Measurements from ENCODE around the gene CDC14A.

The CDC14A gene

GRCh38 chr1:100431954-100432353, 79.6 kb downstream of the CDC14A start:
- no peak for DNase-seq (ENCODE audit: low read depth)
- H3K4me3 ChIP-seq (replicated peaks; ENCODE audit: low read depth, low read length): no peak overlapping the region
- TF ChIP-seq CTCF (IDR thresholded peaks at IDR 0.05; ENCODE audit: low read length, missing control alignments): no peak

GRCh38 chr1:100433563-100433962, 81.3 kb downstream of the CDC14A start:
- DNase-seq (ENCODE audit: low read depth): no peak
- no peak for TF ChIP-seq CTCF (IDR thresholded peaks at IDR 0.05; ENCODE audit: low read length, missing control alignments)
- no peak overlapping the region for H3K4me3 ChIP-seq (replicated peaks; ENCODE audit: low read depth, low read length)

- DNase-seq (ENCODE audit: low read depth): no peak
- TF ChIP-seq CTCF (IDR thresholded peaks at IDR 0.05; ENCODE audit: low read length, missing control alignments): no peak
- no peak overlapping the region for H3K4me3 ChIP-seq (replicated peaks; ENCODE audit: low read depth, low read length)
Measured at GRCh38 chr1:100434831-100435230, 82.5 kb downstream of the CDC14A start.

- no peak for DNase-seq (ENCODE audit: low read depth)
- TF ChIP-seq CTCF (IDR thresholded peaks at IDR 0.05; ENCODE audit: low read length, missing control alignments): no peak
- no peak overlapping the region for H3K4me3 ChIP-seq (replicated peaks; ENCODE audit: low read depth, low read length)
Measured at GRCh38 chr1:100438375-100438774, 86.1 kb downstream of the CDC14A start.

GRCh38 chr1:100438789-100439188, 86.5 kb downstream of the CDC14A start:
- H3K4me3 ChIP-seq (replicated peaks; ENCODE audit: low read depth, low read length): no peak overlapping the region
- TF ChIP-seq CTCF (IDR thresholded peaks at IDR 0.05; ENCODE audit: low read length, missing control alignments): no peak
- no peak for DNase-seq (ENCODE audit: low read depth)

- no peak for TF ChIP-seq CTCF (IDR thresholded peaks at IDR 0.05; ENCODE audit: low read length, missing control alignments)
- no peak for DNase-seq (ENCODE audit: low read depth)
- no peak overlapping the region for H3K4me3 ChIP-seq (replicated peaks; ENCODE audit: low read depth, low read length)
Measured at GRCh38 chr1:100440075-100440809, 87.9 kb downstream of the CDC14A start.

- no peak for DNase-seq (ENCODE audit: low read depth)
- TF ChIP-seq CTCF (IDR thresholded peaks at IDR 0.05; ENCODE audit: low read length, missing control alignments): no peak
- H3K4me3 ChIP-seq (replicated peaks; ENCODE audit: low read depth, low read length): no peak overlapping the region
Measured at GRCh38 chr1:100441146-100441545, 88.8 kb downstream of the CDC14A start.
